Right lobe of liver (tissue), 4 donors: ENCODE data around the gene PRDX6.

Source experiments
- CTCF ChIP-seq, 4 donors: fragments of 200-600 bp in 3 of 4; fragments of 450-650 bp in 1 of 4; IDR thresholded peaks; one replicate each; pipeline versions ENCODE4 v1.5.1 to v1.8.0; 2016 to 2022; ENCODE audit warnings: antibody characterized with exemption in 4 of 4, mild to moderate bottlenecking in 2 of 4
- POLR2A ChIP-seq: fragments of 450-650 bp; IDR thresholded peaks from one replicate; pipeline ENCODE4 v1.6.1; 2017; ENCODE audit warnings: antibody characterized with exemption, mild to moderate bottlenecking
- donor health status: DM: no; HTN: no; CAD: no.
- donor health status: DM: no; HTN: no; CAD: no.
- donor health status: DM: no; HTN: yes; CAD: no.

- TF ChIP-seq CTCF (IDR thresholded peaks at IDR 0.05), result no peak
- no peak for TF ChIP-seq POLR2A
Observed at GRCh38 chr1:173451981-173452380, 25.2 kb upstream of the PRDX6 start.
